ENCODE data around the gene ICE2. TPM values are rescaled to one million over a fixed set of nuclear protein-coding genes. Genes with fewer than 3 reads are reported as not detected.

Gene ICE2
- total RNA-seq, 3 donors from 2014 or later: 31.5 to 47.5 (median 36.3) TPM

DNA sequence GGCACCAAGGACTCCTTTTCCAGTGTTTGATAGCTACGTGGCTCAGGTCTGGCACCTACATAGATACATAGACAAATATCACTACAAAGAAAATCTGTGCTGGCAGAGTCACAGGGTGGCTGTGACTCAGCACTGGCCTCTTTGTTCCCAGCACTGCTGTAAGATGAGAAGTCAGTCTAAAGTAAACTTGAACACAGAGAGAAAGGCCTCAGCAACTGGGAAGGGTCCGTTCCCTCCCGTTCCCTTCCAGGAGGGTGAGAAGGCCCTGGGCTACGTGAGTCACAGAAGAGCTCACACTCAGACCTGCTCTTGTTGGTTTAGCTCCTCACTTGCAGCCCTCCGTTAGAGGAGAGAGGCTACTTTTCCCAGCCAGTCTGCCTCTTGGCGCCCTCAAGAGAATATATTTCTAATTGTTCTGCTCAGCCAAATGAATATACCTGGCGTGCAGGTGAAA lies 104.3 kb downstream of the ICE2 start:
- DNase-seq (no peak), ATAC-seq (peak; percentile 54)
- no peak for TF ChIP-seq CTCF (IDR thresholded peaks at IDR 0.05)
- Histone ChIP-seq H3K36me3 (ENCODE audit: low read depth) (no peaks in the 10 kb centered on the region), H3K4me3 (no peak overlapping the region), H3K9me3 (no peaks in the 10 kb centered on the region), H3K4me1 (ENCODE audit: low read depth) (peaks cover 15% of the 10 kb centered on the region)
- intact Hi-C loops (cut with DNase I, micrococcal nuclease): no loop called here

GRCh38 chr15:60374209-60374608 lies 104.7 kb downstream of the ICE2 start:
- intact Hi-C loops (cut with DNase I, micrococcal nuclease): no loop called here
- Histone ChIP-seq H3K4me1 (ENCODE audit: low read depth) (peaks cover 15% of the 10 kb centered on the region), H3K4me3 (no peak overlapping the region), H3K9me3 (no peaks in the 10 kb centered on the region), H3K36me3 (ENCODE audit: low read depth) (no peaks in the 10 kb centered on the region)
- DNase-seq (no peak), ATAC-seq (no peak)
- TF ChIP-seq CTCF (IDR thresholded peaks at IDR 0.05): no peak

DNA sequence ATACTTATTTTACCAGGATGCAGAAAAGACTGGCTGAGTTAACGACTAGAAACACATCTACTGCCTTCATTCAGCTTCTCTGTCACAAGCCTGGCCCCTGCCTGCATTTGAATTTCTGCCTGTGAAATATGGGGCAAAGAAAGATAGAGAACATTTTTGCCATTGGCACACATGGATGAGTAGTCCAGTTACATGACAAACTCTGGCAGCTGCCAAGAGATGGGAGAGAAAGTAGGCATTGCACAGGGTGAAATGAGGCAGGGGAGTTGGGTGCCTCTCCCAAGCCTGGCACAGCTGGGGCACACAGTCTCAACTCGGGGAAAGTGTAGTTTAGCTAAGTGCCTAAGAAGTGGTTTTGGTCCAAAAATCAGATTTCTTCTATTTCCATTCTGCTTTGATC lies 105.2 kb downstream of the ICE2 start:
- Histone ChIP-seq H3K4me1 (ENCODE audit: low read depth) (peaks cover 15% of the 10 kb centered on the region), H3K36me3 (ENCODE audit: low read depth) (no peaks in the 10 kb centered on the region), H3K4me3 (no peak overlapping the region), H3K9me3 (no peaks in the 10 kb centered on the region)
- no peak for TF ChIP-seq CTCF (IDR thresholded peaks at IDR 0.05)
- ATAC-seq (no peak), DNase-seq (no peak)
- intact Hi-C loops (cut with DNase I, micrococcal nuclease): no loop called here

- ATAC-seq: no peak
- no peak for TF ChIP-seq CTCF (IDR thresholded peaks at IDR 0.05)
- Histone ChIP-seq H3K4me3 (no peak overlapping the region), H3K4me1 (ENCODE audit: low read depth) (peaks cover 15% of the 10 kb centered on the region), H3K36me3 (ENCODE audit: low read depth) (no peaks in the 10 kb centered on the region), H3K9me3 (no peaks in the 10 kb centered on the region)
- DNase-seq: no peak
- intact Hi-C loops (cut with DNase I, micrococcal nuclease): no loop called here
Measured at GRCh38 chr15:60373327-60373726, 105.6 kb downstream of the ICE2 start.

- H3K4me3 ChIP-seq: no peak overlapping the region
- peaks cover 15% of the 10 kb centered on the region for H3K4me1 ChIP-seq (ENCODE audit: low read depth)
- ATAC-seq: no peak
- no peak for TF ChIP-seq CTCF (IDR thresholded peaks at IDR 0.05)
- intact Hi-C loops (cut with DNase I, micrococcal nuclease): no loop called here
- DNase-seq: no peak
- no peaks in the 10 kb centered on the region for H3K9me3 ChIP-seq
- no peaks in the 10 kb centered on the region for H3K36me3 ChIP-seq (ENCODE audit: low read depth)
Measured at GRCh38 chr15:60372756-60373155, 106.2 kb downstream of the ICE2 start.

DNA sequence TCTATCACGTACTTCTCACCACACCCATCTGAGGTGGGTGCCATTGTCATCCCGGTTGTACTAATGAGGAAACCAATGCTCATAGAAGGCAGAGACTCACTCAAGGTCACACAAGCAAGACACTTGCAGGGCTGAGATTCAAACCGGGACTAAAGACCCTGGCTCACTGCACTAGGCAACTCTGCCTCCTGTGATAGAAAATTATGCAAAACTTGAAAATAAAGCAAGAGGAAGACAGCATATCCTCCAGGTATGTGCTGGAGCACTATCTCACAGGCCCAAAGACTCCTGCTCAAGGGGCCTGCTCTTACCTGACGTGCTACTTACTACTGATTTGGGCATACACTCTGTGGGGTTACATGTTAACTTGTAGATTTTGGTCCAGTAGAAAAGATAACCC lies 106.7 kb downstream of the ICE2 start:
- no peak for ATAC-seq
- H3K4me1 ChIP-seq (ENCODE audit: low read depth): peaks cover 15% of the 10 kb centered on the region

More for the DNA sequence above, 106.7 kb downstream of the ICE2 start:
- H3K36me3 ChIP-seq (ENCODE audit: low read depth): no peaks in the 10 kb centered on the region
- H3K9me3 ChIP-seq: no peaks in the 10 kb centered on the region
- no peak overlapping the region for H3K4me3 ChIP-seq
- intact Hi-C loops (cut with DNase I, micrococcal nuclease): no loop called here
- DNase-seq: no peak
- no peak for TF ChIP-seq CTCF (IDR thresholded peaks at IDR 0.05)

Data from mucosa of descending colon (tissue), 3 donors.